GM18505 (cell line): ENCODE results near the gene DEPP1.
A peak's percentile ranks its signal among the peaks of the same experiment; 100 is the strongest.

Source experiments
- ATAC-seq: cut with Tn5 transposase; IDR thresholded peaks from one replicate; pipeline ENCODE4 v1.9.1; 2021; ENCODE audit not compliant: unreplicated experiment
- POLR2A ChIP-seq: IDR thresholded peaks from 4 replicates; pipeline ENCODE4 v1.6.1; 2011; ENCODE audit warnings: borderline replicate concordance; ENCODE audit not compliant: insufficient read depth, insufficient read length; ENCODE audit errors: extremely low read depth

DEPP1 gene

GRCh38 chr10:44979281-44980191, 927 bp upstream of the DEPP1 start:
- TF ChIP-seq POLR2A = no peak
- no peak for ATAC-seq

GRCh38 chr10:44978213-44978569, 418 bp downstream of the DEPP1 start:
- no peak for TF ChIP-seq POLR2A
- no peak for ATAC-seq

GRCh38 chr10:44977287-44978212, 1.1 kb downstream of the DEPP1 start:
- TF ChIP-seq POLR2A = no peak
- no peak for ATAC-seq

- no peak for ATAC-seq
- no peak for TF ChIP-seq POLR2A
Measured at GRCh38 chr10:44976352-44977198, 2.0 kb downstream of the DEPP1 start.

- TF ChIP-seq POLR2A = no peak
- ATAC-seq = no peak
Measured at GRCh38 chr10:44975431-44976331, 2.9 kb downstream of the DEPP1 start.

- peak; percentile 74 for ATAC-seq
- peak; percentile 55 for TF ChIP-seq POLR2A
Measured at GRCh38 chr10:44974628-44975430, 3.8 kb downstream of the DEPP1 start.

GRCh38 chr10:44974082-44974627, 4.5 kb downstream of the DEPP1 start:
- ATAC-seq = no peak
- TF ChIP-seq POLR2A = no peak

- no peak for TF ChIP-seq POLR2A
- no peak for ATAC-seq
Measured at GRCh38 chr10:44973323-44974081, 5.1 kb downstream of the DEPP1 start.

- no peak for ATAC-seq
- no peak for TF ChIP-seq POLR2A
Measured at GRCh38 chr10:44972874-44973306, 5.7 kb downstream of the DEPP1 start.
